LoVo (cell line): Measurements from ENCODE around the gene FYN.
"Not testable (repeated sequence)": the region's sequence is repeated elsewhere in the genome, so short reads cannot be mapped to it uniquely, and the experiment has no call there.

ENCODE experiments used
- DNase-seq: peaks from one replicate; pipeline ENCODE4 v3.0.0-alpha.2; 2016; ENCODE audit warnings: low spot score

Gene FYN

GRCh38 chr6:111789598-111789997 lies 83.7 kb downstream of the FYN start:
- DNase-seq, result no peak

DNA sequence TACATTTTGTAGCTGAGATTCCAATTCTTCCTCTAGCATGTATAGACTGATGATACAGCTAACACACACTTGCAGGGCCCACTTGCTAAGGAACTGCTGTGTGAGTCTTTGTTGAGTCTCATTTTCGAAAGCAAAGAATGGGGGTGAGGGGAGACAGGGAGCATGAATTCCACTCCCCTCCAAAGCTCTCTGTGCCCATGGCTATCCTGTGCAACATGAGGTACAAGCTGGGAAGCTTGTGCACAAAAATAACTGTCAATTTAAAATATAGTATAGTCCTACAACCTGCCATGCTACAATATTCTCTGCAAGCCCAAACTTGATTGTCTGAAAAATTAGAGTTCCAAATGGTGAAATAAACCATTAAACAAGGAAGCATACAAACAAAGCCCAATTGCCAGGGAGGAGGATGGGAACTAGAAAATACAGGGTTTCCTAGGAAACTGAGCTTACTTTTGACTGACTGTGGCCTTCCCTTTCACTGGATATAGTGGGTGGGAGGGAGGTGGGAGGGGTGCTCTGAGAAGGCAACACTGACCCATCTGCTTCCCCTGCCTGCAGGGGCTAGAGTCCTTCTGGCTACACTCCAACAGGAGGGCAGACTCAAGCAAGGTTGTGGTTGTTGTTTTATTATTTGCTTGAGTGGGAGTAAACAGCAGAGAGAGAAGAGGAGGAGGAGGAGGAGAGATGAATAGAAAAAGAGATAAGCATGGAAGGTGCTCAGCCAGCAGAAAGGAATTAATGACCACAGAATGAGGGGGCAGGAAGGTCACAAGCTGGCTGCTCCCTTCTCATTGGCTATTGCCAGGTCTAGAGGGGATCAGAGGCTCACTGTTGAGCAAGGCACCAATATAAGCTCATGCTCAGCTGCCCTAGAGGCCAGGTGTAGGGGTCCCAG lies 84.6 kb downstream of the FYN start:
- no peak for DNase-seq

DNA sequence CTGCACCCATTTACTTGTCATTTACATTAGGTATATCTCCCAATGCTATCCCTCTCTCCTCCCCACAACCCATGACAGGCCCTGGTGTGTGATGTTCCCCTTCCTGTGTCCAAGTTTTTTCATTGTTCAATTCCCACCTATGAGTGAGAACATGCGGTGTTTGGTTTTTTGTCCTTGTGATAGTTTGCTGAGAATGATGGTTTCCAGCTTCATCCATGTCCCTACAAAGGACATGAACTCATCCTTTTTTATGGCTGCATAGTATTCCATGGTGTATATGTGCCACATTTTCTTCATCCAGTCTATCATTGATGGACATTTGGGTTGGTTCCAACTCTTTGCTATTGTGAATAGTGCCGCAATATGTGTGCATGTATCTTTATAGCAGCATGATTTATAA lies 87.1 kb downstream of the FYN start:
- DNase-seq, result not testable (repeated sequence)

GRCh38 chr6:111784433-111784832 lies 88.8 kb downstream of the FYN start:
- no peak for DNase-seq

DNA sequence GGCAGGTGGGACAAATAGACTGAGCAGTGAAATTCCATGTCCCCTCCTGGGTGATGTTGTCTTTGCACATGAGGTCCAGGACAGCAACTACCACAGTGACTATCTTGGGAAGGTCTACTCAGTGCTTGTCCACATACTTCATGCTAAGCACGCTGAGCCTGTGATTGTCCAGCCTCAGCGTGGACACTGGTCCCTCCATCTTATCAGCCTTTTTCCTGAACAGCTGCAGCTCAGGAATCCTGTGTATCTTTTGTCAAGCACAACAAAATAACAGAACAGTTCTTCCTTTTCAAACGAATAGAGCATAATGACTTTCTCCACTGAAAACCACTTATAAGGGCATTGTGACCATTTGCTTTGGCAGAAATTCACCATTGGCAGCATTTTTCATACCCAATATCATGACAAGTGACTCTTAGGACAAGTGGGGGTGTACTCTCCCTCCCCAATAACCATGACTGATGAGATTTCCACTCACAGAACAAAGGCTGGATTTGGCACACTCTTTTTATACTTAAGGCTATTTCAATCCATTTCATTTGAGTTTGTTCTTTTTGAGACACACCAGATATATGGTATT lies 90.3 kb downstream of the FYN start:
- DNase-seq, result no peak

- no peak for DNase-seq
Observed at GRCh38 chr6:111782192-111782809, 91.0 kb downstream of the FYN start.

DNA sequence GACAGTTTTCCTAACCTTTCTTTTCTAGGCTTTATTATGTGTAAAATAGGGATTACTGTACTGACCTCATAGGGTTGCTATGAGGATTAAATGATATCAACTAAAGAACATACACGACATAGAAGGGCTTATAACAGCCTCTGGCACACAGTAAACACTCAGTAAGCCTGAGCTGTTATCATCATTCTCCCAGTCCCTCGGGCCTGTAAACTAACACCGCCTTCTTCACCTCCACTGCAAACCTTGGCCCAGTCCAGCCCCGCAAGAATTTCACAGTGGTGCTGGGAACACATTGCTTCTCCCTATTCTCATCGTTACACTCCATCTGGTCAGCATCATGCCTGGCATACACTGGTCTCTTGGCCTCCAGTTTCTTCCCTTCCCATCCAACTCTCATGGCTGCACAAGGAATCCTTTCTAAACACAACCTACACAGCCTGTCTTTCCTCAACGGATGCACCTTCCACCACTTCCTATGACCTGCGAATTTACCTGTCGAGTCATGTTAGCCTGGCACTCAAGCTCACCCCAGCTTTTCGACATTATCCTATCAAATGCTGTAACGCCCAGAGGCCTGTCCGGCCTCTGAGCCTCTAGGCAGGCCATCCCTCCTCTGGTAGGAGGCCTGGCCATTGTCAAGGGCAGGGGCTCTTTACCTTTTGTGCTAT lies 92.1 kb downstream of the FYN start:
- DNase-seq, result no peak

DNA sequence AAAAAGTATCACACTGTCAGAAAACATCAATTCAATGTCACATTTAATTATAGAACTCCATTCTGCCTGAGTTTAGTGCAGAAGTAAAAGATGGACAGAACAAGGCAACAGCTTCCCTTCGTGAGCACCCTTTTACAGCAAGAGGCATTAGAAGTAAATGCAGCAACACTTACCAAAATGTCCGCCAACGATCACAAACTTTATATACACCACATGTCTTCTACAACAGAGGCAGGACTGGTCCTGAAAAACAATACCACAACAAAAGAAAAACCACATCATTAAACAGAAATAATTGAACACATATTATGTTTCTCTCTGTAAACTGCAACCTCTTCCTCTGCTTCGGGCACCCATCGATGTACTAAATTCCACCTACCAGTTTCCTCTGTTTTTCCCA lies 92.9 kb downstream of the FYN start:
- no peak for DNase-seq

- DNase-seq, result no peak
Observed at GRCh38 chr6:111779660-111780059, 93.6 kb downstream of the FYN start.

- no peak for DNase-seq
Observed at GRCh38 chr6:111779031-111779430, 94.2 kb downstream of the FYN start.

- DNase-seq, result no peak
Observed at GRCh38 chr6:111777357-111777756, 95.9 kb downstream of the FYN start.

GRCh38 chr6:111776236-111777221 lies 96.7 kb downstream of the FYN start:
- DNase-seq, result no peak

DNA sequence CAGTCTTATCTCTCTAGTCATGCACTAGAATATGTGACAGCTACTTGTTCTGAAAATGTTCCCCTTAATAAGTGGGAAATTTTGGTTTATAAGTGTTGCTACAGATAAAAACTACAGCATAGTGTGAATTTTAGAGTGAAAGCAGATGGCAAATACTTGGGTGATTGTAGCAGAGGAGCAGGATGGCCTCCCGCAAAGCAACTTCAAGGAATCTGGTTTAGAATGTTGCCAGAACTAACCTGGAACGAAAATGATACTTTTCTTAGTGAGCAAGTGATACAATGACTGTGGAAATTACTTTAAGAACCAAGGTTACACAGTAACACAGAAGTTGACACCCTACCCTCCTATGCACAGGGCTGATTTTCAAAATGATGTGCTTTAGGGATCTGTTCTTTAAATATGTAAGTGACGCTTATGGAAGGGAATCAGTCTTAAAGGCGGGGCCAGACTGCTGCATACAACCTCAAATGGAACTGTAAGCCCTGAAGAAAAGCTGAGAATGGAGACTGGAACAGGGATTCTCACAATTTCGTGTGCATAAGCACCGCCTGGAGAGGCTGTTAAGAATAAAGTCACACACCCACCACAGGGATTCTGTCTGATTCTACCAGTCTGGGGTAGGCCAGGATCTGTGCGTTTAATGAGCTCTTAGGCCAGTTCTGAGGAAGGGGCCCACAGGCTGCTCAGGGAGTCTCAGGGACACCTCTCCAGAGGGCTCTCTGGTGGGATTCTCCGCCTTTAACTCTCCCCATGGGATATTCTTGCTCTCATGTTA lies 97.9 kb downstream of the FYN start:
- no peak for DNase-seq

DNA sequence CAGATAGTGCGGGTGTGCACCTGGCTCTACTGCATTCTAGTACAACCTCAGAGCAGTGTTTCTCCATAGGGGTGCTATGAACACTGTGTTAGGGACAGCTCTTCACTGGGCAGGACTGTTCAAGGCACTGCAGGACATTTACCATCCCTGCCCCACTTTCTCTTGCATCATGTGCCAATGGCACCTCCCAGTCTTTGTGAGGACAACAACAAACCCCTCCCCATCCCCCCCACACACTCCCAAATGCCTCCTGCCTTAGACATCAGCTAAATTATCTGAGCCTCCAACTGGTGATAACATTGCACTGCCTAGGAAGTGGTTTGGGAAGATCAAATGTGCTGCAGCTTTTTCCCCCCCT lies 98.9 kb downstream of the FYN start:
- no peak for DNase-seq

DNA sequence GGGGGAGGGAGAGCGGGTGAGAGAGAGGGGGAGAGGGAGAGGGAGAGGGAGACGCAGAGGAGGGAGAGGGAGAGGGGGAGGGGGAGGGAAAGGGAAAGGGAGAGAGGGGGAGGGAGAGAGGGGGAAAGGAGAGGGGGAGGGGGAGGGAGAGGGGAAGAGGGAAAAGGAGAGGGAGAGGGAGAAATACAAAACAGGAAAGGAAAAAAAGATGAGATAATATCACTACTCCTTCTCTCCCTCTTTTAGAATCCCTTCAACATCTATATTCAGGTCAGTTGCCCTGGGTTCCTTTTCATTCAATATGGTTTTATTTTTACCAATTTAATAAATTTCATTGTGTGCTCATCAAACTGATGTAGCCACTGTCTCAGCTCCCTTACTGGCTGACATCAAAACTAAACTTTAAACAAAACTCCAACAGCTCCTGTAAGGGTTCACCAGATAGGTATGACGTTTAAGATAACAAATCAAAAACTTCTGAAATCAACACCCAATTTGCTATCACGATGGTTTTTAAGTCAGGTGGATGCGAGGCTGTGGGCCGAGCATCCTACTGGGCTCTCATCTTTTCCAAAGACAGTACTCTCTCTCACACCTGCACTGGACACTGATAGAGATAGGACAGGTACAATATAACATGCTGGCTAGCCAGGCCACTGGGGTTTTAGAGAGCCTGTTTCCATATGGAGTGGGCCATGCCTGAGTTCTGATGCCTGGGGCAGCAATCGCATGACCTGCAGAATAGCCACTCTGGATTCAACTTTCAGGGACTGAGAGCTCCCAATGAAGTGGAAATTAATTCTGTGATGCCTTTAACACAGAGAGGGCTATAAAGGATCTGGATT lies 99.5 kb downstream of the FYN start:
- no peak for DNase-seq

- DNase-seq, result no peak
Observed at GRCh38 chr6:111772381-111772780, 100.9 kb downstream of the FYN start.

DNA sequence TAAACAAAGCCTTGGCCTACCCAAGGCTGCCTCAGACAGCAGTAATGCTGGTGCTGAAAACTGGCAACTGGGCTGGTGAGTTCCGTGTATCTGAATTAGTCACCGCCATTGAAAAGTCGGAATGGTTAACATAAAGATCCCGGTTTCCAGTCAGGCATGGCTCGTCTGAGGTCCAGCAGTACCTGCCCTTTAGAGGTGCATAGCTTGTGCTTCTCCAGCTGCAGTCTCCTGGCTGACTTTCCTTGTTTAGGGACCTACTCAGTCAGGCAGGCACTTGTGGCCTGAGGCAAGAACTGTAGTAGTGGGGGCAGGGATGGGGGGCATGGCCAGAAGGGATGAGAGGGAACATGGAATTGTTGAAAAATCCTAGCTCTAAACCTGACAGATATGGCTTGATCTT lies 101.6 kb downstream of the FYN start:
- DNase-seq, result no peak

DNA sequence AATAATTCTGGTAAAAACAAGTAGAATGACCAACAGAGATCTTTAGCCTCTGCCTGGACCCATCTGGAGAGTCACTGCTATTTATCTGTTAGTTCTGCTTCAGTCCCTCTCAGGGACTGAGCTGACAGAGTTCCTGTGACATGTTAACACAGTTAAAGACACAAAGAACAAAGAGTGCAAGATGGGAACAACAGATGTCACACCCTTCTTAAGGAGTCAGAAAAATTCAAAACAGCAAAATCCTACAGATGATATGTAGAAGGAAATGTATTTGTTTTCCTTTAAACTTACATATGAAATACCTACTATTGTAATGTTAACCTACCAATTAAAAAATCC lies 102.2 kb downstream of the FYN start:
- no peak for DNase-seq

GRCh38 chr6:111770263-111771093 lies 102.8 kb downstream of the FYN start:
- no peak for DNase-seq
